COLO829 (cell line): ENCODE results near the gene TUT1.
"Not testable (repeated sequence)": the region's sequence is repeated elsewhere in the genome, so short reads cannot be mapped to it uniquely, and the experiment has no call there.

ENCODE experiments used
- DNase-seq: peaks from one replicate; pipeline ENCODE4 v3.0.0; 2012; ENCODE audit warnings: low spot score

TUT1 gene

GRCh38 chr11:62605467-62605866, 14.1 kb upstream of the TUT1 start:
- DNase-seq: no peak

GRCh38 chr11:62604460-62605120, 13.3 kb upstream of the TUT1 start:
- no peak for DNase-seq

- DNase-seq: no peak
Measured at GRCh38 chr11:62603776-62604299, 12.5 kb upstream of the TUT1 start.

GRCh38 chr11:62603072-62603408, 11.7 kb upstream of the TUT1 start:
- no peak for DNase-seq

- no peak for DNase-seq
Measured at GRCh38 chr11:62602141-62603071, 11.1 kb upstream of the TUT1 start.

- peak; percentile 98 for DNase-seq
Measured at GRCh38 chr11:62601372-62602140, 10.2 kb upstream of the TUT1 start, which contains the start of gene MTA2. MTA2 (minus strand) TSS chr11:62601865; CDS start chr11:62601450, 415 bp downstream.

- DNase-seq: no peak
Measured at GRCh38 chr11:62601122-62601371, 9.7 kb upstream of the TUT1 start.

- no peak for DNase-seq
Measured at GRCh38 chr11:62600367-62601121, 9.2 kb upstream of the TUT1 start.

GRCh38 chr11:62599901-62600300, 8.6 kb upstream of the TUT1 start:
- DNase-seq: no peak

GRCh38 chr11:62599069-62599696, 7.9 kb upstream of the TUT1 start:
- peak; percentile 99 for DNase-seq

- no peak for DNase-seq
Measured at GRCh38 chr11:62595124-62595523, 3.8 kb upstream of the TUT1 start.

GRCh38 chr11:62593434-62594044, 2.2 kb upstream of the TUT1 start:
- no peak for DNase-seq

GRCh38 chr11:62592989-62593421, 1.7 kb upstream of the TUT1 start:
- no peak for DNase-seq

GRCh38 chr11:62592146-62592815, 958 bp upstream of the TUT1 start:
- no peak for DNase-seq

- no peak for DNase-seq
Measured at GRCh38 chr11:62588966-62589637, 2.2 kb downstream of the TUT1 start.

- not testable (repeated sequence) for DNase-seq
Measured at GRCh38 chr11:62585356-62585755, 6.0 kb downstream of the TUT1 start.

- DNase-seq: not testable (repeated sequence)
Measured at GRCh38 chr11:62581735-62582134, 9.6 kb downstream of the TUT1 start.

GRCh38 chr11:62580959-62581715, 10.2 kb downstream of the TUT1 start:
- DNase-seq: no peak

GRCh38 chr11:62579252-62579651, 12.1 kb downstream of the TUT1 start:
- DNase-seq: no peak
